Endothelial cell (in vitro differentiated cells): ENCODE data around the gene RIMS4. TPM values are rescaled to one million over a fixed set of nuclear protein-coding genes. Genes with fewer than 3 reads are reported as not detected.

Source experiments
- DNase-seq: peaks from one replicate; pipeline ENCODE4 v3.0.0; 2021; ENCODE audit warnings: low spot score
- H3K27ac Mint-ChIP-seq: one replicate; pipeline ENCODE4 v1.8.0; 2021; ENCODE audit warnings: mixed read lengths, inconsistent platforms; ENCODE audit not compliant: unreplicated experiment
- H3K27me3 Mint-ChIP-seq: one replicate; pipeline ENCODE4 v1.8.0; 2021; ENCODE audit warnings: mild to moderate bottlenecking, moderate library complexity, mixed read lengths, inconsistent platforms; ENCODE audit not compliant: unreplicated experiment
- H3K36me3 Mint-ChIP-seq: one replicate; pipeline ENCODE4 v1.8.0; 2021; ENCODE audit warnings: mild to moderate bottlenecking, low read depth, mixed read lengths, inconsistent platforms; ENCODE audit not compliant: unreplicated experiment
- H3K4me1 Mint-ChIP-seq: one replicate; pipeline ENCODE4 v1.8.0; 2021; ENCODE audit warnings: mild to moderate bottlenecking, mixed read lengths, inconsistent platforms; ENCODE audit not compliant: unreplicated experiment
- H3K4me3 Mint-ChIP-seq: one replicate; pipeline ENCODE4 v1.8.0; 2021; ENCODE audit warnings: mild to moderate bottlenecking, mixed read lengths, inconsistent platforms; ENCODE audit not compliant: unreplicated experiment
- H3K9me3 Mint-ChIP-seq: one replicate; pipeline ENCODE4 v1.8.0; 2021; ENCODE audit warnings: mixed read lengths, inconsistent platforms; ENCODE audit not compliant: unreplicated experiment
- CTCF ChIP-seq: fragments of 200-600 bp; sonication (generic); IDR thresholded peaks from one replicate; pipeline ENCODE4 v1.5.0; 2021; ENCODE audit warnings: antibody characterized with exemption; ENCODE audit not compliant: unreplicated experiment
- total RNA-seq: library from RNA; stranded (reverse); fragmentation: NEBNext Ultra II Directional; extraction: Animal tissue kit (Norgen Biotek cat#: 25700); gene quantifications from one replicate; pipeline ENCODE4 v1.2.1, GENCODE V29; 2021; ENCODE audit not compliant: unreplicated experiment

The RIMS4 gene
- total RNA-seq, 1 donor from 2014 or later = 0.10 TPM

- H3K9me3 Mint-ChIP-seq = no peaks in the 10 kb centered on the region
- H3K27ac Mint-ChIP-seq = no peak overlapping the region
- H3K4me3 Mint-ChIP-seq = no peak overlapping the region
- H3K27me3 Mint-ChIP-seq = peaks cover 2% of the 10 kb centered on the region
- no peak for DNase-seq
- no peaks in the 10 kb centered on the region for H3K36me3 Mint-ChIP-seq
- no peak for TF ChIP-seq CTCF
- no peaks in the 10 kb centered on the region for H3K4me1 Mint-ChIP-seq
Measured at GRCh38 chr20:44758247-44759101, 51.9 kb downstream of the RIMS4 start.

- Mint-ChIP-seq H3K4me1 (no peaks in the 10 kb centered on the region), H3K27ac (no peak overlapping the region), H3K9me3 (no peaks in the 10 kb centered on the region), H3K4me3 (no peak overlapping the region), H3K36me3 (no peaks in the 10 kb centered on the region), H3K27me3 (peaks cover 2% of the 10 kb centered on the region)
- no peak for TF ChIP-seq CTCF
- DNase-seq = no peak
Measured at GRCh38 chr20:44756956-44757355, 53.4 kb downstream of the RIMS4 start.

GRCh38 chr20:44756011-44756688, 54.2 kb downstream of the RIMS4 start:
- Mint-ChIP-seq H3K9me3 (no peaks in the 10 kb centered on the region), H3K4me1 (no peaks in the 10 kb centered on the region), H3K36me3 (no peaks in the 10 kb centered on the region), H3K27ac (no peak overlapping the region), H3K4me3 (no peak overlapping the region), H3K27me3 (peaks cover 4% of the 10 kb centered on the region)
- no peak for TF ChIP-seq CTCF
- DNase-seq = no peak

GRCh38 chr20:44754554-44754953, 55.8 kb downstream of the RIMS4 start:
- H3K27me3 Mint-ChIP-seq = peaks cover 6% of the 10 kb centered on the region
- no peak overlapping the region for H3K27ac Mint-ChIP-seq
- no peaks in the 10 kb centered on the region for H3K4me1 Mint-ChIP-seq
- no peak overlapping the region for H3K4me3 Mint-ChIP-seq
- H3K36me3 Mint-ChIP-seq = no peaks in the 10 kb centered on the region
- no peak for TF ChIP-seq CTCF
- no peaks in the 10 kb centered on the region for H3K9me3 Mint-ChIP-seq
- DNase-seq = no peak
